ENCODE results near the gene PPP6R1. TPM values are rescaled to one million over a fixed set of nuclear protein-coding genes. Genes with fewer than 3 reads are reported as not detected.

The PPP6R1 gene

DNA sequence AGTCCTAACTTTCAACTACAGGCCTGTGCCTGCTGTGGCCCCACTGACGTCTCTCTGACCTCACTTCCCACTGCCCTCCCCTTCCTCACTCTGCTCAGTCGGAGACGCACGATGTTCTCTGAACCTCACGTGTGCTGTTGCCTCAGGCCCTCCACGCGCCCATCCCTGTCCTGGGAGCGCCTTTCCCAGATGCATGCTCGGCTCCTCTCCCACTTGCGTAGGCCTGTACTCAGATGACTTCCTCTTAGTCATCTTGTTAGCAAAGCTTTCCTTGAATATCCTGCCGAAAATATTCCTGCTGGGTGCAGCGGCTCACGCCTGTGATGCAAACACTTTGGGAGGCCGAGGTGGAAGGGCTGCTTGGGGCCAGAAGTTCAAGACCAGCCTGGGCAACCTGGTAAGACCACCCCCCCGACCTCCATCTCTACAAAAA lies 69.4 kb downstream of the PPP6R1 start:
- Histone ChIP-seq H3K56ac (ENCODE audit: low read length) (no peak overlapping the region), H4K8ac (ENCODE audit: low read depth, low read length) (no peak overlapping the region), H4K5ac (ENCODE audit: low read length) (no peak overlapping the region), H3K9ac (ENCODE audit: low read length) (no peak overlapping the region), H3K4me3 (ENCODE audit: low read length) (no peak overlapping the region), H3K4me1 (ENCODE audit: control insufficient read depth, low read depth, low read length) (no peaks in the 10 kb centered on the region), H3K4ac (ENCODE audit: low read depth, low read length) (no peak overlapping the region), H3K27ac (ENCODE audit: low read depth, low read length) (no peak overlapping the region), H2BK120ac (ENCODE audit: low read depth, low read length) (no peak overlapping the region), H3K36me3 (ENCODE audit: control insufficient read depth, insufficient read depth, low read length) (no peaks in the 10 kb centered on the region), H3K23ac (ENCODE audit: low read length) (no peak overlapping the region), H2BK5ac (ENCODE audit: low read length) (no peak overlapping the region), H3K79me2 (ENCODE audit: control insufficient read depth, insufficient read depth, low read length) (no peaks in the 10 kb centered on the region), H3K27me3 (ENCODE audit: insufficient read depth, low read length, poor library complexity) (no peaks in the 10 kb centered on the region), H3K4me2 (ENCODE audit: low read length) (no peak overlapping the region), H2AK5ac (ENCODE audit: low read length) (no peak overlapping the region), H3K79me1 (ENCODE audit: low read length) (no peaks in the 10 kb centered on the region), H2BK15ac (replicated peaks; ENCODE audit: low read depth) (no peak overlapping the region), H3K18ac (ENCODE audit: low read length) (no peak overlapping the region)
- no peak for DNase-seq
- WGBS (ENCODE audit: extremely low coverage, insufficient coverage, low lambda C conversion rate) = no CpG with 5 or more reads among the region's 15 CpGs

- no peak overlapping the region for H2BK15ac ChIP-seq (replicated peaks; ENCODE audit: low read depth)
- H3K23ac ChIP-seq (ENCODE audit: low read length) = no peak overlapping the region
- H3K36me3 ChIP-seq (ENCODE audit: control insufficient read depth, insufficient read depth, low read length) = no peaks in the 10 kb centered on the region
- H3K79me2 ChIP-seq (ENCODE audit: control insufficient read depth, insufficient read depth, low read length) = no peaks in the 10 kb centered on the region
- no peak overlapping the region for H3K18ac ChIP-seq (ENCODE audit: low read length)
- DNase-seq = no peak
- H3K79me1 ChIP-seq (ENCODE audit: low read length) = no peaks in the 10 kb centered on the region
- no peak overlapping the region for H4K5ac ChIP-seq (ENCODE audit: low read length)
- no peak overlapping the region for H3K4me2 ChIP-seq (ENCODE audit: low read length)
- no peak overlapping the region for H2BK120ac ChIP-seq (ENCODE audit: low read depth, low read length)
- H3K4me3 ChIP-seq (ENCODE audit: low read length) = no peak overlapping the region
- H3K27ac ChIP-seq (ENCODE audit: low read depth, low read length) = no peak overlapping the region
- WGBS (ENCODE audit: extremely low coverage, insufficient coverage, low lambda C conversion rate) = no CpG with 5 or more reads among the region's 8 CpGs
- no peaks in the 10 kb centered on the region for H3K4me1 ChIP-seq (ENCODE audit: control insufficient read depth, low read depth, low read length)
- H2BK5ac ChIP-seq (ENCODE audit: low read length) = no peak overlapping the region
- no peak overlapping the region for H3K4ac ChIP-seq (ENCODE audit: low read depth, low read length)
- no peak overlapping the region for H3K9ac ChIP-seq (ENCODE audit: low read length)
- H2AK5ac ChIP-seq (ENCODE audit: low read length) = no peak overlapping the region
- no peaks in the 10 kb centered on the region for H3K27me3 ChIP-seq (ENCODE audit: insufficient read depth, low read length, poor library complexity)
- no peak overlapping the region for H3K56ac ChIP-seq (ENCODE audit: low read length)
- no peak overlapping the region for H4K8ac ChIP-seq (ENCODE audit: low read depth, low read length)
Observed at GRCh38 chr19:55188625-55189024, 70.2 kb downstream of the PPP6R1 start.

- H3K79me1 ChIP-seq (ENCODE audit: low read length) = no peaks in the 10 kb centered on the region
- no peaks in the 10 kb centered on the region for H3K36me3 ChIP-seq (ENCODE audit: control insufficient read depth, insufficient read depth, low read length)
- no peak overlapping the region for H4K5ac ChIP-seq (ENCODE audit: low read length)
- no peak overlapping the region for H3K23ac ChIP-seq (ENCODE audit: low read length)
- no peak overlapping the region for H3K56ac ChIP-seq (ENCODE audit: low read length)
- H2BK120ac ChIP-seq (ENCODE audit: low read depth, low read length) = no peak overlapping the region
- no peak overlapping the region for H2BK5ac ChIP-seq (ENCODE audit: low read length)
- no peaks in the 10 kb centered on the region for H3K4me1 ChIP-seq (ENCODE audit: control insufficient read depth, low read depth, low read length)
- no peak overlapping the region for H3K9ac ChIP-seq (ENCODE audit: low read length)
- no peak for DNase-seq
- WGBS (ENCODE audit: extremely low coverage, insufficient coverage, low lambda C conversion rate) = no CpG with 5 or more reads among the region's 12 CpGs
- no peak overlapping the region for H2BK15ac ChIP-seq (replicated peaks; ENCODE audit: low read depth)
- H3K4ac ChIP-seq (ENCODE audit: low read depth, low read length) = no peak overlapping the region
- no peak overlapping the region for H3K4me2 ChIP-seq (ENCODE audit: low read length)
- no peak overlapping the region for H3K27ac ChIP-seq (ENCODE audit: low read depth, low read length)
- no peaks in the 10 kb centered on the region for H3K79me2 ChIP-seq (ENCODE audit: control insufficient read depth, insufficient read depth, low read length)
- no peak overlapping the region for H3K4me3 ChIP-seq (ENCODE audit: low read length)
- H3K27me3 ChIP-seq (ENCODE audit: insufficient read depth, low read length, poor library complexity) = no peaks in the 10 kb centered on the region
- no peak overlapping the region for H4K8ac ChIP-seq (ENCODE audit: low read depth, low read length)
- no peak overlapping the region for H2AK5ac ChIP-seq (ENCODE audit: low read length)
- H3K18ac ChIP-seq (ENCODE audit: low read length) = no peak overlapping the region
Observed at GRCh38 chr19:55186080-55186479, 72.7 kb downstream of the PPP6R1 start.

DNA sequence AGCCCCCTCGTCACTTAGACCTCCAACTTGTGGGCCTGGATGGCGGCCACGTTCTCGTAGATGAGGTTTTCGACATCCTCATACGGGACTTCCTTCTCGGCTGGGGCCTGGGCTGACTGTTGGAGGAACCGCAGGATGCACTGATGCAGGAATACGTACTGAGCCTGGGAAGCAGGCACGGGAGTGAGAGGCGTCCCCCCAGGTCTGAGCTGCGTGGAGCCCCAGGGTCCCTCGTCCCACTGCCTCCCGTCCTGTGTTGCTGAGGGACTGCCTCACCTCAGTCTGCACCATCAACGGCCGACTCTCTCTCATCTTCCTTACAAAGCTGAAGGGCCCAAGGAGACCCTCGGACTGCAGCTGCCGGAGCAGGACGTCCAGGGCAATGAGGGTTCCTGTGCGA lies 77.1 kb downstream of the PPP6R1 start:
- Histone ChIP-seq H2AK5ac (ENCODE audit: low read length) (no peak overlapping the region), H3K9ac (ENCODE audit: low read length) (no peak overlapping the region), H3K4me3 (ENCODE audit: low read length) (no peak overlapping the region), H2BK5ac (ENCODE audit: low read length) (no peak overlapping the region), H2BK120ac (ENCODE audit: low read depth, low read length) (no peak overlapping the region), H3K4ac (ENCODE audit: low read depth, low read length) (no peak overlapping the region), H3K4me2 (ENCODE audit: low read length) (no peak overlapping the region), H3K27me3 (ENCODE audit: insufficient read depth, low read length, poor library complexity) (no peaks in the 10 kb centered on the region), H3K79me2 (ENCODE audit: control insufficient read depth, insufficient read depth, low read length) (no peaks in the 10 kb centered on the region), H3K36me3 (ENCODE audit: control insufficient read depth, insufficient read depth, low read length) (no peaks in the 10 kb centered on the region), H4K8ac (ENCODE audit: low read depth, low read length) (no peak overlapping the region), H4K5ac (ENCODE audit: low read length) (no peak overlapping the region), H3K27ac (ENCODE audit: low read depth, low read length) (no peak overlapping the region), H3K23ac (ENCODE audit: low read length) (no peak overlapping the region), H3K56ac (ENCODE audit: low read length) (no peak overlapping the region), H3K4me1 (ENCODE audit: control insufficient read depth, low read depth, low read length) (no peaks in the 10 kb centered on the region), H3K18ac (ENCODE audit: low read length) (no peak overlapping the region), H2BK15ac (replicated peaks; ENCODE audit: low read depth) (no peak overlapping the region), H3K79me1 (ENCODE audit: low read length) (no peaks in the 10 kb centered on the region)
- DNase-seq = no peak
- no CpG with 5 or more reads among the region's 20 CpGs for WGBS (ENCODE audit: extremely low coverage, insufficient coverage, low lambda C conversion rate)

Small RNA genes lying within 50 kb of the gene (small RNA-seq; reads per million reads assigned to genes)
- gene MIR6802 (ENCODE audit: insufficient read depth) (not detected), gene MIR6803 (ENCODE audit: insufficient read depth) (not detected), gene MIR6804 (ENCODE audit: insufficient read depth) (0.54 reads per million)

Data from mesendoderm (in vitro differentiated cells).